Nephron progenitor cell (in vitro differentiated cells): ENCODE results near the gene POLR3B.
"Not testable (repeated sequence)": the region's sequence is repeated elsewhere in the genome, so short reads cannot be mapped to it uniquely, and the experiment has no call there.

Experiments used
- DNase-seq: peaks from one replicate; pipeline ENCODE4 v3.0.0; 2021
- H3K27ac Mint-ChIP-seq: 2 replicates; pipeline ENCODE4 v1.8.0; 2021; ENCODE audit warnings: mild to moderate bottlenecking, moderate library complexity, mixed read lengths
- H3K27me3 Mint-ChIP-seq: 2 replicates; pipeline ENCODE4 v1.8.0; 2021; ENCODE audit warnings: mild to moderate bottlenecking, low read depth, mixed read lengths; ENCODE audit not compliant: poor library complexity
- H3K36me3 Mint-ChIP-seq: 2 replicates; pipeline ENCODE4 v1.8.0; 2021; ENCODE audit warnings: low read depth, mixed read lengths
- H3K4me1 Mint-ChIP-seq: 2 replicates; pipeline ENCODE4 v1.8.0; 2021; ENCODE audit warnings: mixed read lengths
- H3K4me3 Mint-ChIP-seq: 2 replicates; pipeline ENCODE4 v1.8.0; 2021; ENCODE audit warnings: mild to moderate bottlenecking, moderate library complexity, mixed read lengths
- H3K9me3 Mint-ChIP-seq: 2 replicates; pipeline ENCODE4 v1.8.0; 2021; ENCODE audit warnings: mild to moderate bottlenecking, moderate library complexity, mixed read lengths
- TF ChIP-seq, protein P1 (sequence below): fragments of 200-600 bp; sonication (generic); IDR thresholded peaks from 2 replicates; pipeline ENCODE4 v1.5.0; 2021; ENCODE audit warnings: antibody characterized with exemption

Gene POLR3B

DNA sequence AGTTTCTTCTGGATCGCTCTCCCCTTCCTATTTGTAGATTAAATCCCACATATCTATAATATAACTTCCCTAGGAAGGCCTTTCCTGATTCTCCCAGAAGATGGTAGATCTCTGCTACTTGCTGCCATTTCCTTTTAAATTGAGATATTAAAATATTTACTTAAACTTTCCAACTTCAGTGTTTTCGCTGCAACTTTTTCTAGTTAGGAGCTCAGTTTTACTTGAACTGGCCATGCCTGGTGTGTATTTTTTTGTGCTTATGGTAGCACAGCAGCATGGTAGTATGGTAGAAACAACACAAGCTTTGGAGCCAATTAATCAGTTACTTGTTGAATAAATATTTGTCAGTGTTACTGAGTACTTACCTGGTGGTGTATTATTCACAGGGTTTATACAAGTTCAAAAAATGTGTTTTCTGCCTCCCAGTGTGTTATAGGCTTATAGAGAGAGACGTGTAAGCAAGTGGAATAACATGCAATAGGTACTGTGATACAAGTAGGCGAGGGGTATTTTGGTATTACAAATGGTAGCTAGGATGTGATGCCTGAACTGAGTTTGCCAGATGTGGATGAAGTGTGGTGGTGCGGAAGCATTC, 2.9 kb downstream of the POLR3B start:
- Mint-ChIP-seq H3K9me3 (no peaks in the 10 kb centered on the region), H3K4me3 (no peak overlapping the region), H3K27ac (no peak overlapping the region), H3K4me1 (peaks cover 17% of the 10 kb centered on the region), H3K36me3 (peaks cover 9% of the 10 kb centered on the region), H3K27me3 (no peaks in the 10 kb centered on the region)
- TF ChIP-seq, protein P1, sequence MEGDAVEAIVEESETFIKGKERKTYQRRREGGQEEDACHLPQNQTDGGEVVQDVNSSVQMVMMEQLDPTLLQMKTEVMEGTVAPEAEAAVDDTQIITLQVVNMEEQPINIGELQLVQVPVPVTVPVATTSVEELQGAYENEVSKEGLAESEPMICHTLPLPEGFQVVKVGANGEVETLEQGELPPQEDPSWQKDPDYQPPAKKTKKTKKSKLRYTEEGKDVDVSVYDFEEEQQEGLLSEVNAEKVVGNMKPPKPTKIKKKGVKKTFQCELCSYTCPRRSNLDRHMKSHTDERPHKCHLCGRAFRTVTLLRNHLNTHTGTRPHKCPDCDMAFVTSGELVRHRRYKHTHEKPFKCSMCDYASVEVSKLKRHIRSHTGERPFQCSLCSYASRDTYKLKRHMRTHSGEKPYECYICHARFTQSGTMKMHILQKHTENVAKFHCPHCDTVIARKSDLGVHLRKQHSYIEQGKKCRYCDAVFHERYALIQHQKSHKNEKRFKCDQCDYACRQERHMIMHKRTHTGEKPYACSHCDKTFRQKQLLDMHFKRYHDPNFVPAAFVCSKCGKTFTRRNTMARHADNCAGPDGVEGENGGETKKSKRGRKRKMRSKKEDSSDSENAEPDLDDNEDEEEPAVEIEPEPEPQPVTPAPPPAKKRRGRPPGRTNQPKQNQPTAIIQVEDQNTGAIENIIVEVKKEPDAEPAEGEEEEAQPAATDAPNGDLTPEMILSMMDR = no peak
- no peak for DNase-seq

DNA sequence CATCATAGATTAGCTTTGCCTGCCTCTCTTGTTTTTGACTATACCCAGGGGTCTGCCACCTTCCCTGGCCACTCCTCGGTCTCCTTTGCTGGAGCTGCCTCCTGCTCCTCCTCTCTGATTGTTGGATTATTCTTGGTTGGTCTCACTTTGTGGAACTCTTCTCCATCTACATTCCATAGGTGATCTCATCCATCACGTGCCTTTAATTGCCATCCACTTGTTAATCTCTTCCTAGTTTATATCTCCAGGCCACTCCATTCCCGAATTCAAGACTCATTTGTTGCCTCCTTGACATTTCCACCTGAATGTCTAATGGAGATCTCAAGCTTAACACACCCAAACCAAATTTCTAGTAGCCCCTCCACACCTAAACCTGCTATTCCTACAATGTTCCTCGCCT, 5.4 kb downstream of the POLR3B start:
- TF ChIP-seq, protein P1 = no peak
- Mint-ChIP-seq H3K27me3 (no peaks in the 10 kb centered on the region), H3K4me1 (peaks cover 9% of the 10 kb centered on the region), H3K36me3 (peaks cover 14% of the 10 kb centered on the region), H3K4me3 (no peak overlapping the region), H3K9me3 (no peaks in the 10 kb centered on the region), H3K27ac (no peak overlapping the region)
- no peak for DNase-seq

DNA sequence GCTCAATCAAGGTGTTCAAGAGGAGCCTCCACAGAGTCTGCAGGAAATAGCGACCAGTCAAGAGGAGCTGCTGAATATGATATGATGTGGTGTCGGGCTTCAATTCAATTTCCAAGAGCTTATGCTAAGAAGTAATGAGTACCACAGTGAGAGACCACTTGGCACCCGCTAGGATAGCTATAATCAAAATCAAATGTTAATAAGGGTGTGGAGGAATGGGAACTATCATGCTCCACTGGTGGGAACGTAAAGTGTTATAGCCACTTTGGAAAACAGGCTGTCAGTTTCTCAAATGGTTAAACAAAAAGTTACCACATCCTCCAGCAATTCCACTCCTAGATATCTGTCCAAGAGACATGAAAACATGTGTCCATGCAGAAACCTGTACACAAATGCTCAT, 6.7 kb downstream of the POLR3B start:
- Mint-ChIP-seq H3K36me3 (peaks cover 14% of the 10 kb centered on the region), H3K4me3 (no peak overlapping the region), H3K27ac (no peak overlapping the region), H3K9me3 (no peaks in the 10 kb centered on the region), H3K27me3 (no peaks in the 10 kb centered on the region), H3K4me1 (no peaks in the 10 kb centered on the region)
- TF ChIP-seq, protein P1 = no peak
- no peak for DNase-seq

DNA sequence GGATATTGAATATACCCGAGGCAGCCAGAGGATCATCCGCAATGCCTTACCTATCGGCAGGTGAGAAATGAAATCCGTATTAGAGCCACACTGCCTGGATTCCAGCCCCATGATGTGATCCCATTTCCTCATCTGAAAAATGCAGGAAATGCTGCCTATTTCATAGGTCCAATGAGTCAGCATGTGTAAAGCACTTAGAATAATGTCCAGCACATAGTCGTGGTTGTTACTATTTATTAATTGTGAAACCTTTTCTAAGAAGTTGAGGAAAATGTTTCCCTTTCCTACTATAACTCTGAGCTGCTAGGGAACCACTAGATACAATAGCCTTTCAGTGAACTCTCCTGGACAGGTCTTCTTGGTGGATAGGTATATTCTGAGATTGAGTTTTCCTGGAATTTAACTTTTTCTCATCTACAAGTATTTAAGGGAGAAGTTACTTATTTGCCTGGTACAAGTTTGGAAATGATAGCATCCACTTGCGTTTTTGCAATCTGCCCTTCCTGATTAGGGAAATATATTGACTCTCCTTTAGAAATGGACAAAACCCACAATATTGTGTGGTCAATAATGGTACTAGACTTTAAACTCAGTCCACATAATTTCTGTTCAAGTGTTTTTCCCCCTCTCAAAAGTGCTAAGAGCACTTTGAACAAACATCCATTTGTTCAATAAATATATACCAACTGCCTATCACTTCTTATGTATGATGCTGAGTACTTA, 12.2 kb downstream of the POLR3B start:
- Mint-ChIP-seq H3K9me3 (peaks cover 22% of the 10 kb centered on the region), H3K27ac (no peak overlapping the region), H3K4me1 (no peaks in the 10 kb centered on the region), H3K27me3 (no peaks in the 10 kb centered on the region), H3K36me3 (peaks cover 46% of the 10 kb centered on the region), H3K4me3 (no peak overlapping the region)
- DNase-seq = no peak
- TF ChIP-seq, protein P1 = no peak

DNA sequence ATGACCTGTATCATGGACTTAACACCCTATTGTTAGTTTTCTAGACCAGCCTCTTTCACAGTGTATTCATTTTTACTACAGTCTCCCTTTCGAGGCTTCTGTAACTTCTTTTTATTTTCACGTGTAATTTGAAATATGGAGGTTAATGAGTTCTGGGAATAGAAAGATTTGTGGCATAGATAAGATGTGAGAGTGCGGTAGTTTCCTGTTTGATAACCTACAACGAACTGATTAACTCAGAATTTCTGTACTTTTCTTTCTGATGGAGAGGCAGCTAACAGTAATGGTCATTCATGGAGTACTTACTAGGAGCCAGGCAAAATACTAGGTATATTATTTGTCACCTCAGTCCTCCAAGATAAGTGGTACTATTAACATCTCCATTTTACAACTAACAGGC, 21.2 kb downstream of the POLR3B start:
- Mint-ChIP-seq H3K36me3 (peaks cover 83% of the 10 kb centered on the region), H3K4me1 (no peaks in the 10 kb centered on the region), H3K9me3 (peaks cover 32% of the 10 kb centered on the region), H3K27ac (no peak overlapping the region), H3K4me3 (no peak overlapping the region), H3K27me3 (peaks cover 1% of the 10 kb centered on the region)
- TF ChIP-seq, protein P1 = no peak
- DNase-seq = no peak

DNA sequence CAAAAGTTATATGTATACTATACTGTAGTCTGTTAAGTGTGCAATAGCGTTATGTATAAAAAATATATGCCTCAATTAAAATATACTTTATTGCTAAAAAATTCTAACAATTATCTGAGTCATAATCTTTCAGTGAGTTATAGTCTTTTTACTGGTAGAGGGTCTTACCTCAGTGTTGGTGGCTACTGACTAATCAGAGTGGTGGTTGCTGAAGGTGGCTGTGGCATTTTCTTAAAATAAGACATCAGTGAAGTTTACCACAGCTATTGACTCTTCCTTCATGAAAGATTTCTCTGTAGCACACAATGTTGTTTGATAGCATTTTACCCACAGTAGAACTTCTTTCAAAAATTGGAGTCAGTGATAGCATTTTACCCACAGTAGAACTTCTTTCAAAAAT, 23.4 kb downstream of the POLR3B start:
- DNase-seq = no peak
- H3K4me3 Mint-ChIP-seq = no peak overlapping the region
- H3K27ac Mint-ChIP-seq = no peak overlapping the region
- peaks cover 72% of the 10 kb centered on the region for H3K36me3 Mint-ChIP-seq
- H3K4me1 Mint-ChIP-seq = no peaks in the 10 kb centered on the region
- peaks cover 20% of the 10 kb centered on the region for H3K9me3 Mint-ChIP-seq
- peaks cover 5% of the 10 kb centered on the region for H3K27me3 Mint-ChIP-seq
- TF ChIP-seq, protein P1 = no peak

DNA sequence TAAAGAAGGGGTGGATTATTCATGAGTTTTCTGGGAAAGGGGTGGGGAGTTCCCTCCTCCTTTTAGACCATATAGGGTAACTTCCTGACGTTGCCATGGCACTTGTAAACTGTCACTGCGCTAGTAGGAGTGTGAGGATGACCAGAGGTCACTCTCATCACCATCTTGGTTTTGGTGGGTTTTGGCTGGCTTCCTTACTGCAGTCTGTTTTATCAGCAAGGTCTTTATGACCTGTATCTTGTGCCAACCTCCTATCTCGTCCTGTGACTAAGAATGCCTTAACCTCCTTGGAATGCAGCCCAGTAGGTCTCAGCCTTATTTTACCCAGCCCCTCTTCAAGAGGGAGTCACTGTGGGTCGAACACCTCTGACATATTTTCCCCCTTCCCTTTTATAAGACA, 24.3 kb downstream of the POLR3B start:
- Mint-ChIP-seq H3K9me3 (peaks cover 20% of the 10 kb centered on the region), H3K36me3 (peaks cover 65% of the 10 kb centered on the region)
- not testable (repeated sequence) for DNase-seq, H3K27ac Mint-ChIP-seq, H3K4me1 Mint-ChIP-seq, H3K4me3 Mint-ChIP-seq, H3K27me3 Mint-ChIP-seq
